ENCODE data around the gene TMEM158.

TMEM158 gene

GRCh38 chr3:45185052-45185451 lies 41.0 kb downstream of the TMEM158 start:
- TF ChIP-seq POLR2A (IDR thresholded peaks at IDR 0.05; ENCODE audit: extremely low read depth, insufficient read length) (no peak), MYC (IDR thresholded peaks at IDR 0.05; ENCODE audit: low read depth, low read length) (no peak), CTCF (IDR thresholded peaks at IDR 0.05; ENCODE audit: low read depth, low read length) (no peak), MAX (IDR thresholded peaks at IDR 0.05; ENCODE audit: low read depth, low read length) (no peak)
- no peak for DNase-seq (ENCODE audit: low read depth)
- no peak overlapping the region for H3K4me3 ChIP-seq (ENCODE audit: low read depth, low read length)

- H3K4me3 ChIP-seq (ENCODE audit: low read depth, low read length) = no peak overlapping the region
- TF ChIP-seq POLR2A (IDR thresholded peaks at IDR 0.05; ENCODE audit: extremely low read depth, insufficient read length) (no peak), MAX (IDR thresholded peaks at IDR 0.05; ENCODE audit: low read depth, low read length) (no peak), CTCF (IDR thresholded peaks at IDR 0.05; ENCODE audit: low read depth, low read length) (no peak), MYC (IDR thresholded peaks at IDR 0.05; ENCODE audit: low read depth, low read length) (no peak)
- no peak for DNase-seq (ENCODE audit: low read depth)
Observed at GRCh38 chr3:45183872-45184262, 42.2 kb downstream of the TMEM158 start.

- peak; percentile 64 for DNase-seq (ENCODE audit: low read depth)
- no peak for TF ChIP-seq POLR2A (IDR thresholded peaks at IDR 0.05; ENCODE audit: extremely low read depth, insufficient read length)
- TF ChIP-seq MAX (IDR thresholded peaks at IDR 0.05; ENCODE audit: low read depth, low read length) = no peak
- TF ChIP-seq MYC (IDR thresholded peaks at IDR 0.05; ENCODE audit: low read depth, low read length) = no peak
- TF ChIP-seq CTCF (IDR thresholded peaks at IDR 0.05; ENCODE audit: low read depth, low read length) = no peak
- H3K4me3 ChIP-seq (ENCODE audit: low read depth, low read length) = no peak overlapping the region
Observed at GRCh38 chr3:45182915-45183871, 42.9 kb downstream of the TMEM158 start.

- TF ChIP-seq POLR2A (IDR thresholded peaks at IDR 0.05; ENCODE audit: extremely low read depth, insufficient read length) (no peak), MYC (IDR thresholded peaks at IDR 0.05; ENCODE audit: low read depth, low read length) (no peak), MAX (IDR thresholded peaks at IDR 0.05; ENCODE audit: low read depth, low read length) (no peak), CTCF (IDR thresholded peaks at IDR 0.05; ENCODE audit: low read depth, low read length) (no peak)
- H3K4me3 ChIP-seq (ENCODE audit: low read depth, low read length) = no peak overlapping the region
- DNase-seq (ENCODE audit: low read depth) = no peak
Observed at GRCh38 chr3:45181496-45181895, 44.6 kb downstream of the TMEM158 start.

GRCh38 chr3:45180899-45181298 lies 45.2 kb downstream of the TMEM158 start:
- no peak for TF ChIP-seq POLR2A (IDR thresholded peaks at IDR 0.05; ENCODE audit: extremely low read depth, insufficient read length)
- no peak for TF ChIP-seq CTCF (IDR thresholded peaks at IDR 0.05; ENCODE audit: low read depth, low read length)
- TF ChIP-seq MAX (IDR thresholded peaks at IDR 0.05; ENCODE audit: low read depth, low read length) = no peak
- TF ChIP-seq MYC (IDR thresholded peaks at IDR 0.05; ENCODE audit: low read depth, low read length) = no peak
- DNase-seq (ENCODE audit: low read depth) = no peak
- no peak overlapping the region for H3K4me3 ChIP-seq (ENCODE audit: low read depth, low read length)
